Panc1 (cell line): ENCODE measurements around the gene GDF15. TPM values are rescaled to one million over a fixed set of nuclear protein-coding genes. Genes with fewer than 3 reads are reported as not detected.

Source experiments
- ATAC-seq: fragments of 200-7000 bp; cut with Tn5 transposase; 2 replicates; pipeline ENCODE4 v1.9.1; 2020; ENCODE audit warnings: mild to moderate bottlenecking, moderate library complexity
- Bru-seq: library from RNA; stranded (reverse); fragments of 400-500 nt; gene quantifications from one replicate; lab custom pipeline; 2021; lab: Mats Ljungman, UMichigan
- BruChase-seq, 2 experiments: library from RNA; stranded (reverse); fragments of 400-500 nt; gene quantifications; one replicate each; lab custom pipeline; 2021; lab: Mats Ljungman, UMichigan
- BruUV-seq: library from RNA; stranded (reverse); fragments of 400-500 nt; replicated peaks from 2 replicates; lab custom pipeline; 2021; lab: Mats Ljungman, UMichigan
- CTCF ChIA-PET: fragments of 300-600 bp; sonication (Branson Sonifier 250); formaldehyde crosslinking; loops from one replicate; lab custom pipeline; 2022; ENCODE audit warnings: antibody characterized with exemption; lab: Charles Lee
- POLR2A ChIA-PET: fragments of 300-600 bp; sonication (Branson Sonifier 250); formaldehyde crosslinking; loops from one replicate; lab custom pipeline; 2022; ENCODE audit warnings: antibody characterized with exemption; lab: Charles Lee
- DNase-seq: peaks from one replicate; pipeline ENCODE4 v3.0.0-alpha.2; 2010; ENCODE audit warnings: low read depth, low spot score
- H3K27ac ChIP-seq: 2 replicates; pipeline ENCODE4 v1.5.1; 2011; ENCODE audit warnings: mild to moderate bottlenecking, low read length, inconsistent platforms
- H3K27me3 ChIP-seq: fragments of 200-500 bp; sonication (Bioruptor generic); 2 replicates; pipeline ENCODE4 v1.6.0; 2014; ENCODE audit warnings: low read length, inconsistent platforms; ENCODE audit not compliant: control insufficient read depth, insufficient read depth
- H3K36me3 ChIP-seq: fragments of 200-500 bp; sonication (Bioruptor generic); 2 replicates; pipeline ENCODE4 v1.5.1; 2014; ENCODE audit warnings: inconsistent platforms, mild to moderate bottlenecking, low read length, moderate library complexity; ENCODE audit not compliant: control insufficient read depth, insufficient read depth
- H3K4me1 ChIP-seq: 2 replicates; pipeline ENCODE4 v1.5.1; 2011; ENCODE audit warnings: inconsistent platforms, mild to moderate bottlenecking, low read length, moderate library complexity; ENCODE audit not compliant: control insufficient read depth, insufficient read depth
- H3K4me3 ChIP-seq, 2 experiments: 2 replicates each; pipeline ENCODE4 v1.5.1; 2011 to 2012; ENCODE audit warnings: low read depth in 2 of 2, low read length in 2 of 2, mild to moderate bottlenecking in 2 of 2, inconsistent platforms in 1 of 2, moderate library complexity in 1 of 2
- H3K9me3 ChIP-seq: fragments of 200-500 bp; sonication (Bioruptor generic); 2 replicates; pipeline ENCODE4 v1.5.1; 2014; ENCODE audit warnings: low read depth, mild to moderate bottlenecking, inconsistent platforms, low read length, moderate library complexity; ENCODE audit not compliant: control insufficient read depth, insufficient read depth
- CTCF ChIP-seq: fragments of 450-650 bp; IDR thresholded peaks from 2 replicates; pipeline ENCODE4 v1.5.1; 2017; ENCODE audit warnings: mild to moderate bottlenecking
- POLR2AphosphoS5 ChIP-seq: IDR thresholded peaks from 2 replicates; pipeline ENCODE4 v1.6.1; 2012; ENCODE audit warnings: mild to moderate bottlenecking, low read depth, low read length, moderate library complexity
- REST ChIP-seq, 2 experiments: IDR thresholded peaks; 2 replicates each; pipeline ENCODE4 v1.6.1; 2011 to 2012; ENCODE audit warnings: low read depth in 2 of 2, control low read depth in 1 of 2, low read length in 1 of 2, mild to moderate bottlenecking in 1 of 2, moderate library complexity in 1 of 2; ENCODE audit not compliant: insufficient read depth in 1 of 2
- SIN3A ChIP-seq: IDR thresholded peaks from 2 replicates; pipeline ENCODE4 v1.6.1; 2012; ENCODE audit warnings: low read depth, mild to moderate bottlenecking, low read length, moderate library complexity, borderline replicate concordance; ENCODE audit not compliant: insufficient read depth
- TCF7L2 ChIP-seq: IDR thresholded peaks from 2 replicates; pipeline ENCODE4 v1.6.1; 2011; ENCODE audit warnings: mild to moderate bottlenecking, low read depth, low read length, inconsistent platforms
- in situ Hi-C: cut with HindIII; loops from 2 replicates; pipeline ENCODE4 v1.10.0; 2016; ENCODE audit warnings: low sequenced_read_pairs, low pct_unique_long_range_greater_than_20kb
- intact Hi-C: fragments of 100-400 bp; cut with micrococcal nuclease; formaldehyde crosslinking; loops from one replicate; pipeline ENCODE4 v1.10.0; 2022; ENCODE audit not compliant: unreplicated experiment
- long read RNA-seq: library from polyadenylated mRNA; unstranded; transcript quantifications from one replicate; pipeline ENCODE4 v2.0.0, GENCODE V29; 2021; ENCODE audit not compliant: unreplicated experiment
- polyA plus RNA-seq: library from polyadenylated mRNA; unstranded; fragments of >200 nt; gene quantifications from one replicate; pipeline ENCODE4 v1.2.1, GENCODE V29; 2012; ENCODE audit warnings: missing spikeins; ENCODE audit not compliant: insufficient read length
- total RNA-seq: library from RNA; stranded (reverse); gene quantifications from one replicate; pipeline ENCODE4 v1.2.1, GENCODE V29; 2021; ENCODE audit not compliant: unreplicated experiment

Gene GDF15
- total RNA-seq (335 TPM), Bru-seq, nascent RNA (percentile 99 among the genes with signal in this experiment), BruChase-seq, experiment 1, labeled RNA remaining after a 2-hour chase (percentile 99 among the genes with signal in this experiment), BruChase-seq, experiment 2, labeled RNA remaining after a 6-hour chase (percentile 97 among the genes with signal in this experiment)
- polyA plus RNA-seq = 712 TPM
- long read RNA-seq, transcript GDF15-201 (2 exons, 1,200 nt) = major isoform, 128 of 206 reads
- long read RNA-seq, partial matches to known transcripts = 0 of 206 reads
- long read RNA-seq, other reads (novel, unspliced or antisense) = 77 of 206 reads

- ChIA-PET POLR2A (no interaction called here), CTCF (interaction anchor here (0.5 to 1.4 kb wide), 6 partner anchors 15 to 444 kb away, joined by 3 to 9 read pairs (median 4); no protein-coding TSS in a partner anchor)
- H3K36me3 ChIP-seq = peaks cover 3% of the 10 kb centered on the region; the same call in 1 of the 2 replicates
- H3K27me3 ChIP-seq = no peaks in the 10 kb centered on the region
- 0 out of 2 replicates have a peak, but pooled peaks have one; percentile 36 for TF ChIP-seq SIN3A
- TF ChIP-seq POLR2AphosphoS5 = peak; percentile 98
- TF ChIP-seq REST (IDR thresholded peaks at IDR 0.05; ENCODE audit: insufficient read depth in 1 of 2, low read depth in 2 of 2, low read length in 1 of 2) = peak in 1 of 2 experiments; percentile 77; a peak in 1 of 4 replicates
- no peak for TF ChIP-seq TCF7L2
- peak; percentile 85 for TF ChIP-seq CTCF
- peak; percentile 75 for ATAC-seq
- H3K4me1 ChIP-seq = peaks cover 21% of the 10 kb centered on the region
- H3K9me3 ChIP-seq = no peaks in the 10 kb centered on the region
- intact Hi-C loops (no loop called here), in situ Hi-C loops (no loop called here)
- H3K27ac ChIP-seq = peak within 1 kb of the TSS; percentile 91
- no peak for DNase-seq
- peak within 1 kb of the TSS; percentile 72 to 96 for H3K4me3 ChIP-seq
- BruUV-seq = no TSS peak
These were observed at the start of gene GDF15 for GRCh38 chr19:18385675-18386542. TSS of gene GDF15 (plus strand) at chr19:18386158. CDS start at chr19:18386190, 32 bp downstream.

- H3K9me3 ChIP-seq = no peaks in the 10 kb centered on the region
- intact Hi-C loops (no loop called here), in situ Hi-C loops (no loop called here)
- H3K27ac ChIP-seq = no peak overlapping the region
- H3K4me3 ChIP-seq = no peak overlapping the region
- H3K27me3 ChIP-seq = no peaks in the 10 kb centered on the region
- no TSS peak for BruUV-seq
- peaks cover 9% of the 10 kb centered on the region; the same call in 1 of the 2 replicates for H3K4me1 ChIP-seq
- ChIA-PET POLR2A (no interaction called here), CTCF (no interaction called here)
- H3K36me3 ChIP-seq = no peaks in the 10 kb centered on the region; the same call in 1 of the 2 replicates
- no peak for ATAC-seq
- DNase-seq = no peak
- TF ChIP-seq SIN3A = no peak
- no peak for TF ChIP-seq POLR2AphosphoS5
- TF ChIP-seq CTCF = no peak
- no peak for TF ChIP-seq TCF7L2
- no peak for TF ChIP-seq REST (IDR thresholded peaks at IDR 0.05; ENCODE audit: insufficient read depth in 1 of 2, low read depth in 2 of 2, low read length in 1 of 2)
These were observed 47.4 kb upstream of the GDF15 start for GRCh38 chr19:18338541-18338940.
